Activated CD4-positive, alpha-beta T cell treated with anti-CD3 and anti-CD28 coated beads, Interleukin-2, amount 50 U/mL, for 24 hours (primary cell): ENCODE measurements around the gene HPX.
"Not testable (repeated sequence)": the region's sequence is repeated elsewhere in the genome, so short reads cannot be mapped to it uniquely, and the experiment has no call there.

Source experiments
- DNase-seq, 2 donors: peaks; one replicate each; pipeline ENCODE4 v3.0.0-alpha.2; 2020; ENCODE audit warnings: low read depth in 1 of 2, low spot score in 1 of 2

The HPX gene

GRCh38 chr11:6392251-6392650 is 48.5 kb downstream of the HPX start:
- not testable (repeated sequence) for DNase-seq

- no peak for DNase-seq
These were observed 49.2 kb downstream of the HPX start for GRCh38 chr11:6391537-6392134.

- DNase-seq: no peak
These were observed 49.9 kb downstream of the HPX start for GRCh38 chr11:6390718-6391469.

GRCh38 chr11:6389905-6390717 is 50.7 kb downstream of the HPX start, which contains the start of gene SMPD1:
Gene SMPD1, plus strand, starts transcription at chr11:6390474. Its CDS starts 125 bp downstream, at chr11:6390599.
- peak; percentile 88 to 89 for DNase-seq

GRCh38 chr11:6388748-6389147 is 52.0 kb downstream of the HPX start:
- DNase-seq: no peak

- DNase-seq: no peak
These were observed 52.8 kb downstream of the HPX start for GRCh38 chr11:6387811-6388599.

GRCh38 chr11:6385046-6385777 is 55.6 kb downstream of the HPX start:
- no peak for DNase-seq
